Esophagus muscularis mucosa (tissue), 4 donors: Measurements from ENCODE around the gene NRF1.

Source experiments
- EP300 ChIP-seq: sonication (generic); formaldehyde crosslinking; IDR thresholded peaks from one replicate; pipeline ENCODE4 v1.6.1; 2017; ENCODE audit warnings: antibody characterized with exemption
- POLR2AphosphoS5 ChIP-seq, 2 donors: sonication (generic); formaldehyde crosslinking; IDR thresholded peaks; one replicate each; pipeline ENCODE4 v1.6.1; 2017; ENCODE audit warnings: antibody characterized with exemption in 2 of 2
- TF ChIP-seq, protein P1 (sequence below), 3 experiments: fragments of 200-600 bp in 2 of 3; fragments of 450-650 bp in 1 of 3; sonication (generic) in 2 of 3; IDR thresholded peaks; one replicate each; pipeline ENCODE4 v1.5.1; 2017 to 2019; ENCODE audit warnings: antibody characterized with exemption in 3 of 3, mild to moderate bottlenecking in 2 of 3, moderate library complexity in 1 of 3

DNA sequence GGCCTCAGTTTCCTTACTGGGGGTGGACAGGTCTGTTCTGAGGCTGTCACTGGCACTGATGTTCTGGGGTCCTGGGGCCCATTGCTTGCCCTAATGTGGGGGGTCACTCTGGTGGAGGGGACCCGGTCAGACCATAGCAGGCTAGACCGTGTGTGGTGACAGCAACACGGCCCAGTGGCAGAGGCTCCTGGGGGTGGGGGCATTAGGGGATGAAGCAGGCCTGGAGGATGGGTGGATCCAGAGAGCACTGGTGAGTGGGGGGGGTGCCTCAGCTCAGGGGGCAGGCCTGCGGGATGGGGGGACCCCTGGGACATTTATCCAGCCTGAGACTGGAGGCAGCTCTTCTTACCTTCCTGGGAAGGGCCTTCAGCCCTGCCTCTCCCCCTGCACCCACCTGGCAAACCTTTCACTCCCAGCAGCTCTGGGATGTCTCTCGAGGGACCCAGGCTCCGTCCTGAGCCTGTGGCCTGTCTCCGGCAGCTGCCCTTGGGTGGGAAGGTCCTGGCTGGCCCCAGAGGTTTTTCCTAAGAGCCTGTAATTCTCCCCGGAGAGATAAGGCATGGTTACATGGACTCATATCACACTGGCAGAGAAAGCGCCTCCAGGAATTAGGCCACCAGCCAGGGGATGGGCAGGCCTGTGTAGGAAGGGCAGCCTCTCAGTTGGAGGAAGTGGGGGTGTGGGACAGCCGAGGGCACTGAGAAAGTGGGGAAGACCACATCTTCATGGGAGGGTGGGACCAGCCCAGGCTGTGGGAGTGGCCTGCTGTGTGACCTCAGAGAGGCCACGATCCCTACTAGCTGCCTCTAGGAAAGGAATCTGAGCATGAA is 193.6 kb downstream of the NRF1 start:
- no peak for TF ChIP-seq EP300
- TF ChIP-seq, protein P1, sequence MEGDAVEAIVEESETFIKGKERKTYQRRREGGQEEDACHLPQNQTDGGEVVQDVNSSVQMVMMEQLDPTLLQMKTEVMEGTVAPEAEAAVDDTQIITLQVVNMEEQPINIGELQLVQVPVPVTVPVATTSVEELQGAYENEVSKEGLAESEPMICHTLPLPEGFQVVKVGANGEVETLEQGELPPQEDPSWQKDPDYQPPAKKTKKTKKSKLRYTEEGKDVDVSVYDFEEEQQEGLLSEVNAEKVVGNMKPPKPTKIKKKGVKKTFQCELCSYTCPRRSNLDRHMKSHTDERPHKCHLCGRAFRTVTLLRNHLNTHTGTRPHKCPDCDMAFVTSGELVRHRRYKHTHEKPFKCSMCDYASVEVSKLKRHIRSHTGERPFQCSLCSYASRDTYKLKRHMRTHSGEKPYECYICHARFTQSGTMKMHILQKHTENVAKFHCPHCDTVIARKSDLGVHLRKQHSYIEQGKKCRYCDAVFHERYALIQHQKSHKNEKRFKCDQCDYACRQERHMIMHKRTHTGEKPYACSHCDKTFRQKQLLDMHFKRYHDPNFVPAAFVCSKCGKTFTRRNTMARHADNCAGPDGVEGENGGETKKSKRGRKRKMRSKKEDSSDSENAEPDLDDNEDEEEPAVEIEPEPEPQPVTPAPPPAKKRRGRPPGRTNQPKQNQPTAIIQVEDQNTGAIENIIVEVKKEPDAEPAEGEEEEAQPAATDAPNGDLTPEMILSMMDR (IDR thresholded peaks at IDR 0.05), result no peak
- no peak for TF ChIP-seq POLR2AphosphoS5 (IDR thresholded peaks at IDR 0.05)
